Stomach smooth muscle (tissue), 2 donors: Measurements from ENCODE around the gene PRRC2C.

Experiments
- H3K27ac ChIP-seq: one replicate; pipeline ENCODE4 v1.7.0; 2013; ENCODE audit warnings: mild to moderate bottlenecking, low read length, inconsistent platforms
- H3K27me3 ChIP-seq, 2 donors: one replicate each; pipeline ENCODE4 v1.7.0; 2013; ENCODE audit warnings: low read length in 2 of 2; ENCODE audit not compliant: insufficient read depth in 2 of 2, control insufficient read depth in 1 of 2
- H3K36me3 ChIP-seq, 2 donors: one replicate each; pipeline ENCODE4 v1.7.0; 2013; ENCODE audit warnings: low read length in 2 of 2; ENCODE audit not compliant: control insufficient read depth in 2 of 2, insufficient read depth in 2 of 2
- H3K4me1 ChIP-seq: one replicate; pipeline ENCODE4 v1.7.0; 2013; ENCODE audit warnings: low read length; ENCODE audit not compliant: control insufficient read depth, insufficient read depth
- H3K4me3 ChIP-seq, 2 donors: one replicate each; pipeline ENCODE4 v1.7.0; 2013; ENCODE audit warnings: low read length in 2 of 2
- H3K9ac ChIP-seq, 2 donors: one replicate each; pipeline ENCODE4 v1.7.0; 2013; ENCODE audit warnings: low read length in 2 of 2, mild to moderate bottlenecking in 1 of 2
- H3K9me3 ChIP-seq, 2 donors: one replicate each; pipeline ENCODE4 v1.7.0; 2013; ENCODE audit warnings: low read length in 2 of 2; ENCODE audit not compliant: control insufficient read depth in 2 of 2
- donor health status: healthy.
- donor health status: Pancreatic carcinoma.

Gene PRRC2C

GRCh38 chr1:171628225-171628624, 142.9 kb downstream of the PRRC2C start:
- Histone ChIP-seq H3K4me1 (no peaks in the 10 kb centered on the region), H3K36me3 (no peaks in the 10 kb centered on the region), H3K9me3 (peaks cover 0 to 2% of the 10 kb centered on the region in 2 donors), H3K4me3 (no peak overlapping the region), H3K9ac (no peak overlapping the region), H3K27ac (no peak overlapping the region), H3K27me3 (no peaks in the 10 kb centered on the region)

- Histone ChIP-seq H3K27ac (no peak overlapping the region), H3K4me1 (no peaks in the 10 kb centered on the region)
Observed at GRCh38 chr1:171635661-171636060, 150.3 kb downstream of the PRRC2C start.

GRCh38 chr1:171636141-171636540, 150.8 kb downstream of the PRRC2C start:
- Histone ChIP-seq H3K9ac (no peak overlapping the region), H3K36me3 (peaks cover 0 to 7% of the 10 kb centered on the region in 2 donors), H3K27me3 (no peaks in the 10 kb centered on the region), H3K27ac (no peak overlapping the region), H3K4me1 (no peaks in the 10 kb centered on the region), H3K9me3 (peaks cover 0 to 2% of the 10 kb centered on the region in 2 donors), H3K4me3 (no peak overlapping the region)

More at GRCh38 chr1:171635661-171636060, 150.3 kb downstream of the PRRC2C start:
- Histone ChIP-seq H3K9me3 (peaks cover 0 to 2% of the 10 kb centered on the region in 2 donors), H3K4me3 (no peak overlapping the region), H3K36me3 (peaks cover 0 to 7% of the 10 kb centered on the region in 2 donors), H3K9ac (no peak overlapping the region), H3K27me3 (no peaks in the 10 kb centered on the region)

- Histone ChIP-seq H3K4me1 (no peaks in the 10 kb centered on the region), H3K9ac (no peak overlapping the region), H3K4me3 (no peak overlapping the region), H3K9me3 (no peaks in the 10 kb centered on the region), H3K36me3 (peaks cover 0 to 7% of the 10 kb centered on the region in 2 donors), H3K27ac (no peak overlapping the region), H3K27me3 (no peaks in the 10 kb centered on the region)
Observed at GRCh38 chr1:171637928-171638576, 152.7 kb downstream of the PRRC2C start.

GRCh38 chr1:171640225-171640624, 154.9 kb downstream of the PRRC2C start:
- Histone ChIP-seq H3K4me3 (no peak overlapping the region), H3K4me1 (peaks cover 3% of the 10 kb centered on the region), H3K9me3 (no peaks in the 10 kb centered on the region), H3K27ac (no peak overlapping the region), H3K27me3 (no peaks in the 10 kb centered on the region), H3K36me3 (peaks cover 0 to 7% of the 10 kb centered on the region in 2 donors), H3K9ac (no peak overlapping the region)

- Histone ChIP-seq H3K9ac (no peak overlapping the region), H3K4me3 (no peak overlapping the region), H3K27me3 (no peaks in the 10 kb centered on the region), H3K36me3 (peaks cover 0 to 3% of the 10 kb centered on the region in 2 donors), H3K27ac (no peak overlapping the region), H3K4me1 (peaks cover 11% of the 10 kb centered on the region), H3K9me3 (no peaks in the 10 kb centered on the region)
Observed at GRCh38 chr1:171641076-171641864, 155.9 kb downstream of the PRRC2C start.

- Histone ChIP-seq H3K4me1 (peaks cover 11% of the 10 kb centered on the region), H3K9ac (no peak overlapping the region), H3K4me3 (no peak overlapping the region), H3K27ac (no peak overlapping the region), H3K9me3 (no peaks in the 10 kb centered on the region), H3K36me3 (peaks cover 0 to 2% of the 10 kb centered on the region in 2 donors), H3K27me3 (no peaks in the 10 kb centered on the region)
Observed at GRCh38 chr1:171642197-171642596, 156.9 kb downstream of the PRRC2C start.
